Adrenal gland (tissue), 12 donors: Measurements from ENCODE around the gene NAB2. TPM values are rescaled to one million over a fixed set of nuclear protein-coding genes. Genes with fewer than 3 reads are reported as not detected.

Experiments used
- DNase-seq, 7 donors: peaks; one replicate each; pipeline ENCODE4 v3.0.0-alpha.2; 2019 to 2020
- H3K27ac ChIP-seq, 5 donors: fragments of 200-600 bp; sonication (generic) in 4 of 5; 1 replicate in 3 of 5; 2 replicates in 2 of 5; pipeline versions ENCODE4 v1.5.1 to v1.8.0; 2016 to 2020; ENCODE audit warnings: mild to moderate bottlenecking in 1 of 5
- H3K27me3 ChIP-seq: fragments of 200-600 bp; 2 replicates; pipeline ENCODE4 v1.8.0; 2021
- H3K36me3 ChIP-seq, 2 donors: fragments of 200-600 bp; replicated peaks in 1 of 2; 1 replicate in 1 of 2; 2 replicates in 1 of 2; pipeline versions ENCODE4 v1.5.1 to v1.8.0; 2018 to 2022
- H3K4me1 ChIP-seq, 2 donors: fragments of 200-600 bp; replicated peaks in 1 of 2; 1 replicate in 1 of 2; 2 replicates in 1 of 2; pipeline versions ENCODE4 v1.5.1 to v1.8.0; 2018 to 2021
- H3K4me3 ChIP-seq, 4 donors: fragments of 200-600 bp; sonication (generic) in 3 of 4; one replicate each; pipeline ENCODE4 v1.5.1; 2016 to 2018
- H3K9me3 ChIP-seq, 3 donors: fragments of 200-600 bp; sonication (generic) in 1 of 3; replicated peaks in 1 of 3; 1 replicate in 2 of 3; 2 replicates in 1 of 3; pipeline versions ENCODE4 v1.5.1 to v1.8.0; 2016 to 2021
- CTCF ChIP-seq, 6 experiments: fragments of 450-650 bp in 4 of 6; fragments of 200-600 bp in 2 of 6; sonication (generic) in 1 of 6; IDR thresholded peaks; 1 replicate in 5 of 6; 2 replicates in 1 of 6; pipeline versions ENCODE4 v1.5.1 to v1.8.0; 2016 to 2021; ENCODE audit warnings: antibody characterized with exemption in 6 of 6, mild to moderate bottlenecking in 2 of 6, moderate library complexity in 1 of 6
- POLR2A ChIP-seq, 2 donors: fragments of 450-650 bp; IDR thresholded peaks; one replicate each; pipeline ENCODE4 v1.6.1; 2017; ENCODE audit warnings: antibody characterized with exemption in 2 of 2, mild to moderate bottlenecking in 2 of 2, moderate library complexity in 1 of 2
- WGBS, 4 donors: extraction: QIAGEN DNeasy Blood & Tissue Kit in 2 of 4; methylation state at CpG; one replicate each; pipeline versions ENCODE4 v1.1.5 to v1.1.7; 2013 to 2017; 5-methylcytosine and 5-hydroxymethylcytosine counted together
- intact Hi-C, 2 donors: fragments of 100-400 bp; cut with DNase I; formaldehyde crosslinking; loops; one replicate each; pipeline versions ENCODE4 v1.14.1 to v1.15.0; 2022 to 2023
- polyA plus RNA-seq, 3 donors: library from polyadenylated mRNA; stranded (reverse); fragments of 200-250 nt in 2 of 3; fragments of 350-450 nt in 1 of 3; fragmentation: Illumina TruSeq in 1 of 3; extraction: RNeasy Lipid Tissue Mini Kit (QIAGEN cat#74804) in 1 of 3; gene quantifications; one replicate each; pipeline ENCODE4 v1.2.3, GENCODE V29; 2013 to 2014
- total RNA-seq, 9 donors: library from RNA; depleted of rRNA in 4 of 9; stranded (reverse); fragments of >200 nt in 4 of 9; fragments of 120-200 nt in 1 of 9; fragmentation: NEBNext Ultra II Directional in 1 of 9; extraction: Animal tissue kit (Norgen Biotek cat#: 25700) in 1 of 9; gene quantifications; one replicate each; pipeline versions ENCODE4 v1.1.0 to v1.2.4, GENCODE V29; 2013 to 2023
- donor health status: healthy with polysubstance abuse.
- donor health status: Bipolar disorder and iron deficiency.
- donor health status: DM: yes; HTN: yes; CAD: no.
- donor health status: DM: no; HTN: no; CAD: no.
- donor health status: DM: no; HTN: no; CAD: no.
- donor health status: DM: yes; HTN: yes; CAD: no.

The NAB2 gene
- total and polyA plus RNA-seq, 12 donors = 9.4 to 64.6 (median 18.7) TPM

- no peak for TF ChIP-seq CTCF (IDR thresholded peaks at IDR 0.05)
- TF ChIP-seq POLR2A (IDR thresholded peaks at IDR 0.05) = peak; percentile 19 to 68
- DNase-seq = peak; percentile 88 to 94 (median 90)
- peaks cover 13 to 36% of the 10 kb centered on the region in 2 donors for H3K4me1 ChIP-seq
- intact Hi-C loops = no loop called here
- WGBS, 4 donors = 0 to 20% (median 1%) methylated on average over 1 to 52 of the region's 52 CpGs
- H3K36me3 ChIP-seq = peaks cover 0 to 12% of the 10 kb centered on the region in 2 donors
- peak overlapping the region; percentile 98 to 99 (median 99) for H3K27ac ChIP-seq
- H3K4me3 ChIP-seq = peak overlapping the region; percentile 3 to 81 (median 46)
- no peaks in the 10 kb centered on the region for H3K9me3 ChIP-seq
- no peaks in the 10 kb centered on the region for H3K27me3 ChIP-seq
These were observed 1.8 kb upstream of the NAB2 start for GRCh38 chr12:57087010-57087690.

GRCh38 chr12:57087691-57088353, 1.1 kb upstream of the NAB2 start:
- peak; percentile 80 to 92 (median 86) for DNase-seq
- peak in 1 of 2 donors; percentile 10 for TF ChIP-seq POLR2A (IDR thresholded peaks at IDR 0.05)
- peak in 1 of 6 experiments; percentile 13 for TF ChIP-seq CTCF (IDR thresholded peaks at IDR 0.05)
- peak overlapping the region in 3 of 4 donors; percentile 3 to 81 (median 71) for H3K4me3 ChIP-seq
- H3K27ac ChIP-seq = peak overlapping the region; percentile 98 to 99 (median 99)
- WGBS, 4 donors = 0 to 1% (median 1%) methylated on average over 16 to 37 of the region's 37 CpGs
- H3K9me3 ChIP-seq = no peaks in the 10 kb centered on the region
- H3K27me3 ChIP-seq = no peaks in the 10 kb centered on the region
- intact Hi-C loops = loop anchor here in 1 of 2 donors (2.0 kb wide), 1 partner anchor 23 kb away; the partner anchor contains the start of gene STAT6
- H3K4me1 ChIP-seq = peaks cover 13 to 36% of the 10 kb centered on the region in 2 donors
- H3K36me3 ChIP-seq = peaks cover 0 to 19% of the 10 kb centered on the region in 2 donors

GRCh38 chr12:57089271-57090245, 644 bp downstream of the NAB2 start:
- H3K36me3 ChIP-seq = peaks cover 0 to 28% of the 10 kb centered on the region in 2 donors

More at GRCh38 chr12:57089271-57090245, 644 bp downstream of the NAB2 start:
- intact Hi-C loops = loop anchor here in 1 of 2 donors (2.0 kb wide), 1 partner anchor 21 kb away; the partner anchor contains the start of gene STAT6
- peak overlapping the region; percentile 36 to 64 (median 54) for H3K4me3 ChIP-seq
- H3K4me1 ChIP-seq = peaks cover 13 to 46% of the 10 kb centered on the region in 2 donors
- TF ChIP-seq POLR2A (IDR thresholded peaks at IDR 0.05) (peak in 1 of 2 donors; percentile 60), CTCF (IDR thresholded peaks at IDR 0.05) (no peak)
- H3K9me3 ChIP-seq = no peaks in the 10 kb centered on the region
- peak; percentile 71 to 89 (median 79) for DNase-seq
- H3K27me3 ChIP-seq = no peaks in the 10 kb centered on the region
- peak overlapping the region in 4 of 5 donors; percentile 79 to 99 (median 98) for H3K27ac ChIP-seq
- 0 to 2% (median 1%) methylated on average over 33 to 45 of the region's 45 CpGs for WGBS, 4 donors
